GM12892 (cell line): ENCODE results near the gene SIRT1.

Source experiments
- POLR2A ChIP-seq: IDR thresholded peaks from 2 replicates; pipeline ENCODE4 v1.6.1; 2011; ENCODE audit warnings: low read depth, low read length, control low read depth
- POLR2AphosphoS5 ChIP-seq: IDR thresholded peaks from 2 replicates; pipeline ENCODE4 v1.6.1; 2011; ENCODE audit warnings: low read depth, low read length, control low read depth
- TAF1 ChIP-seq: IDR thresholded peaks from 2 replicates; pipeline ENCODE4 v1.6.1; 2011; ENCODE audit warnings: low read depth, mild to moderate bottlenecking, control low read depth, low read length, borderline replicate concordance

- TF ChIP-seq POLR2A (no peak), POLR2AphosphoS5 (no peak), TAF1 (no peak)
These were observed 16.3 kb upstream of the SIRT1 start for GRCh38 chr10:67868132-67868531.
